ENCODE measurements around the gene MPPED1. TPM values are rescaled to one million over a fixed set of nuclear protein-coding genes. Genes with fewer than 3 reads are reported as not detected.

The MPPED1 gene
- total RNA-seq, 1 experiment from 2014 or later, result 0.28 TPM

GRCh38 chr22:43476751-43477725, 65.2 kb downstream of the MPPED1 start:
- Histone ChIP-seq H3K9ac (ENCODE audit: extremely low read depth, insufficient read length, low read length) (no peak overlapping the region), H3K9me3 (ENCODE audit: control insufficient read depth, low read depth, low read length) (no peaks in the 10 kb centered on the region), H3T11ph (ENCODE audit: low read length) (no peak overlapping the region), H3K56ac (ENCODE audit: insufficient read length, low read depth, low read length) (no peak overlapping the region), H3K23me2 (ENCODE audit: insufficient read length, low read depth, low read length, poor library complexity, severe bottlenecking) (no peaks in the 10 kb centered on the region), H2BK120ac (ENCODE audit: low read depth, low read length, poor library complexity, severe bottlenecking) (no peak overlapping the region), H4K20me1 (ENCODE audit: control insufficient read depth, insufficient read depth, insufficient read length) (no peaks in the 10 kb centered on the region), H3K27ac (ENCODE audit: insufficient read length, low read depth, low read length) (no peak overlapping the region), H3K4ac (ENCODE audit: low read depth, low read length) (no peak overlapping the region), H4K5ac (ENCODE audit: insufficient read length, low read depth, low read length) (no peak overlapping the region), H2AFZ (ENCODE audit: low read length) (no peak overlapping the region), H2BK20ac (ENCODE audit: low read depth, low read length, poor library complexity, severe bottlenecking) (no peak overlapping the region), H4K91ac (ENCODE audit: insufficient read length, low read depth, low read length) (no peak overlapping the region), H3K79me2 (ENCODE audit: insufficient read depth, low read length) (no peaks in the 10 kb centered on the region), H3K23ac (ENCODE audit: insufficient read length, low read depth, low read length) (no peak overlapping the region), H3K14ac (ENCODE audit: insufficient read depth, low read length) (no peak overlapping the region), H3K4me1 (ENCODE audit: insufficient read depth, low read length) (no peaks in the 10 kb centered on the region), H2BK5ac (ENCODE audit: insufficient read length, low read length) (no peak overlapping the region), H4K8ac (replicated peaks; ENCODE audit: insufficient read length, low read depth, low read length) (no peak overlapping the region), H3K18ac (ENCODE audit: insufficient read length, low read depth, low read length) (no peak overlapping the region), H3K27me3 (ENCODE audit: insufficient read depth, low read length) (no peaks in the 10 kb centered on the region), H2AK5ac (ENCODE audit: insufficient read length, low read length) (no peak overlapping the region), H3K4me2 (ENCODE audit: insufficient read depth, insufficient read length, low read length) (no peak overlapping the region), H2BK12ac (ENCODE audit: insufficient read length, low read depth, low read length) (no peak overlapping the region), H3K79me1 (ENCODE audit: insufficient read depth, low read depth, low read length, poor library complexity, severe bottlenecking) (no peaks in the 10 kb centered on the region), H2BK15ac (ENCODE audit: low read depth, low read length) (no peak overlapping the region)
- no peaks in the 10 kb centered on the region for H3K9me3 Mint-ChIP-seq
- no peak overlapping the region; a peak in 1 of 5 replicates for H3K4me3 Mint-ChIP-seq
- H3K27ac Mint-ChIP-seq, result no peak overlapping the region; a peak in 2 of 7 replicates
- no peak for DNase-seq
- no peak for TF ChIP-seq CTCF (conservative IDR thresholded peaks at IDR 0.05)
- H3K36me3 Mint-ChIP-seq (ENCODE audit: insufficient read depth in 1 of 3, low read depth in 3 of 3), result no peaks in the 10 kb centered on the region
- peaks cover 9% of the 10 kb centered on the region; the same call in 1 of the 2 replicates for H3K27me3 Mint-ChIP-seq (ENCODE audit: low read depth)
- peaks cover 9 to 14% of the 10 kb centered on the region in 2 experiments for H3K4me1 Mint-ChIP-seq
- no CpG with 5 or more reads among the region's 14 CpGs for WGBS (ENCODE audit: extremely low coverage, insufficient read length, low lambda C conversion rate)

All from H9 (cell line).